Effector memory CD4-positive, alpha-beta T cell (primary cell): ENCODE data around the gene RPAP2.

Experiments
- DNase-seq, 3 donors: peaks; one replicate each; pipeline ENCODE4 v3.0.0-alpha.2; 2020
- H3K27ac ChIP-seq: 2 replicates; pipeline ENCODE4 v1.7.0; 2013; ENCODE audit warnings: mild to moderate bottlenecking, low read length, moderate library complexity; ENCODE audit not compliant: insufficient read depth, poor library complexity, severe bottlenecking
- H3K27me3 ChIP-seq: replicated peaks from 2 replicates; pipeline ENCODE4 v1.7.0; 2013; ENCODE audit warnings: mild to moderate bottlenecking, low read length; ENCODE audit not compliant: insufficient read depth, control insufficient read depth, poor library complexity, severe bottlenecking
- H3K36me3 ChIP-seq: 2 replicates; pipeline ENCODE4 v1.7.0; 2013; ENCODE audit warnings: mild to moderate bottlenecking, low read length, moderate library complexity; ENCODE audit not compliant: control insufficient read depth, insufficient read depth
- H3K4me1 ChIP-seq: 2 replicates; pipeline ENCODE4 v1.7.0; 2013; ENCODE audit warnings: low read length, mild to moderate bottlenecking; ENCODE audit not compliant: control insufficient read depth, insufficient read depth, poor library complexity, severe bottlenecking
- H3K4me3 ChIP-seq: 2 replicates; pipeline ENCODE4 v1.7.0; 2013; ENCODE audit warnings: low read length, low read depth, mild to moderate bottlenecking; ENCODE audit not compliant: insufficient read depth, poor library complexity, severe bottlenecking
- H3K9me3 ChIP-seq: 2 replicates; pipeline ENCODE4 v1.7.0; 2013; ENCODE audit warnings: mild to moderate bottlenecking, low read length, moderate library complexity; ENCODE audit not compliant: control insufficient read depth

Gene RPAP2

GRCh38 chr1:92291372-92291999 is 7.4 kb upstream of the RPAP2 start:
- Histone ChIP-seq H3K36me3 (no peaks in the 10 kb centered on the region), H3K9me3 (no peaks in the 10 kb centered on the region), H3K4me1 (no peaks in the 10 kb centered on the region), H3K4me3 (no peak overlapping the region), H3K27ac (no peak overlapping the region), H3K27me3 (no peaks in the 10 kb centered on the region)
- no peak for DNase-seq

- H3K9me3 ChIP-seq = no peaks in the 10 kb centered on the region
- DNase-seq = no peak
- no peaks in the 10 kb centered on the region for H3K36me3 ChIP-seq
- peak overlapping the region; percentile 88 for H3K27ac ChIP-seq
- peak overlapping the region; percentile 98 for H3K4me3 ChIP-seq
- H3K27me3 ChIP-seq = no peaks in the 10 kb centered on the region
- H3K4me1 ChIP-seq = peaks cover 5% of the 10 kb centered on the region
Measured at GRCh38 chr1:92298213-92298572, 666 bp upstream of the RPAP2 start.

GRCh38 chr1:92299477-92300150 is 755 bp downstream of the RPAP2 start:
- Histone ChIP-seq H3K36me3 (peaks cover 3% of the 10 kb centered on the region), H3K27me3 (no peaks in the 10 kb centered on the region), H3K9me3 (no peaks in the 10 kb centered on the region), H3K4me1 (peaks cover 5% of the 10 kb centered on the region), H3K4me3 (peak overlapping the region; percentile 98), H3K27ac (peak overlapping the region; percentile 88)
- DNase-seq = no peak

DNA sequence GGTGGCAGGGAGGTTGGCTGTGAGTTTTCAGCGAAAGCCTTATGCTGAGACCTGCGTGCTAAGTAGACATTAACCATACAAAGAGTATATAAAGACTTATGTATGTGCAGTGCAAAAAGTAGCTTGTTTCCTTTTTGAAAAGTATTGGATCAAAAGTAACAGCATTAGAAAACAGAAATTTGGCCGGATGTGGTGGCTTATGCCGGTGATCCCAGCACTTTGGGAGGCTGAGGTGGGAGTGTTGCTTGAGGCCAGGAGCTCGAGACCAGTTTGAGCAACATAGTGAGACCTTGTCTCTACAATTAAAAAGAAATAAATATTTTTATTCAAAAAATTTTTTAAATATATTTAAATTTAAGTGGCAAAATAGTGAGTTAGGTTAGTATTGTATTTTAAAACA is 2.2 kb downstream of the RPAP2 start:
- no peak overlapping the region for H3K4me3 ChIP-seq

DNA sequence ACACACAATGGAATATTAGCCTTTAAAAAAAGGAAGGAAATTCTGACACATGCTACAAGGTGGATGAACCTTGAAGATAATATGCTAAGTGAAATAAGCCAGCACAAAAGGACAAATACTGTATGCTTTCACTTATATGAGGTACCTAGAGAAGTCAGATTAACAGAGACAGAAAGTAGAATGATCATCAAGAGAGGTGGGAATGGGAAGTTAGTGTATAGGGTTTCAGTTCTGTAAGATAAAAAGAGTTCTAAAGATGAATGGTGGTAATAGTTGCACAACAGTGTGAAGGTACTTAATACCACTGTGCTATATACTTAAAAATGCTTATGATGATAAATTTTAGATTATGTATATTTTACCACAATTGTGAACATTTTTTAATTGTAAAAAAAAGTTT is 7.2 kb downstream of the RPAP2 start:
- DNase-seq = no peak

More for the DNA sequence above, 2.2 kb downstream of the RPAP2 start:
- Histone ChIP-seq H3K36me3 (peaks cover 14% of the 10 kb centered on the region), H3K27ac (no peak overlapping the region), H3K27me3 (no peaks in the 10 kb centered on the region), H3K9me3 (no peaks in the 10 kb centered on the region), H3K4me1 (peaks cover 5% of the 10 kb centered on the region)
- DNase-seq = no peak

DNA sequence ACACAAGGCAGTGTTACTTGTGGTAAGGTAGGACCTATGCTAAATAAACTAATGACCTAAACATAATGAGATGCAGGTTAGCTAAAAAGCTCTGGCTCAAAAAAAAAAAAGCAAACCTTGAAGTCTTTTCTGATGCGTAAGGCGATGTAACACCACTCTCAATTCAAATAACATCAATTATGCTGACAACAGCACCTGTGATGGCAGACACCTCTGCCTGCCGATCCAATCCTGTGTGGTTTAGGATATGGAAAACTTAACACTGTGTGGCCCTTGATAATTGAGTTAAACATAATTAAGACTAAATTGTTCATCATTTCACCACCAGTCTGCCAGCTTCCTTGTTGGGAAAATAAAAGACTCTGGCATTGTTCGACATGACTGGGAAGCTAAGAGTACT is 9.1 kb downstream of the RPAP2 start:
- Histone ChIP-seq H3K9me3 (no peaks in the 10 kb centered on the region), H3K4me1 (peaks cover 8% of the 10 kb centered on the region), H3K27ac (no peak overlapping the region), H3K4me3 (no peak overlapping the region), H3K36me3 (peaks cover 22% of the 10 kb centered on the region), H3K27me3 (no peaks in the 10 kb centered on the region)
- DNase-seq = no peak

More for the DNA sequence above, 7.2 kb downstream of the RPAP2 start:
- H3K9me3 ChIP-seq = no peaks in the 10 kb centered on the region
- no peaks in the 10 kb centered on the region for H3K27me3 ChIP-seq
- H3K4me3 ChIP-seq = no peak overlapping the region
- H3K4me1 ChIP-seq = no peaks in the 10 kb centered on the region
- H3K27ac ChIP-seq = no peak overlapping the region
- peaks cover 22% of the 10 kb centered on the region for H3K36me3 ChIP-seq

DNA sequence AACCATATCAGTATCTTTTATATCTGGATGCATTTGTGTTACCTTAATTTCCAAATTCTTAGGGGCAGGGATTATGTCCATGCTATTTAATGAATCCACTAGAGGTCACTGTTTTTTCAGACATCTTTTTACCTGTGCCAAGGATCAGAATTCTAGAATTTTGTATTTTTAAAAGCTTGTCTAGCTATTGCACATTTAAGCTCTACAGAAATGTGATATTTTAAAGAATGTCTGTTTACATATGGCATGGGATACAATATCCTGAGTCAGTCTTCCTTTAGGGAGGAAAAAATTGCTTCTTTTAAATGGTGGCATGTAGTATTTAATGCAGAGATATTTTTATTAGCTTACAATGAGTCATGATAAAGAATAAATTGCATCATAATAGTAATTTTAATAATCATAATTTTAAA is 11.3 kb downstream of the RPAP2 start:
- no peaks in the 10 kb centered on the region for H3K9me3 ChIP-seq
- no peaks in the 10 kb centered on the region for H3K27me3 ChIP-seq
- H3K27ac ChIP-seq = no peak overlapping the region
- no peak overlapping the region for H3K4me3 ChIP-seq
- peaks cover 16% of the 10 kb centered on the region for H3K36me3 ChIP-seq
- no peak for DNase-seq
- peaks cover 8% of the 10 kb centered on the region for H3K4me1 ChIP-seq

DNA sequence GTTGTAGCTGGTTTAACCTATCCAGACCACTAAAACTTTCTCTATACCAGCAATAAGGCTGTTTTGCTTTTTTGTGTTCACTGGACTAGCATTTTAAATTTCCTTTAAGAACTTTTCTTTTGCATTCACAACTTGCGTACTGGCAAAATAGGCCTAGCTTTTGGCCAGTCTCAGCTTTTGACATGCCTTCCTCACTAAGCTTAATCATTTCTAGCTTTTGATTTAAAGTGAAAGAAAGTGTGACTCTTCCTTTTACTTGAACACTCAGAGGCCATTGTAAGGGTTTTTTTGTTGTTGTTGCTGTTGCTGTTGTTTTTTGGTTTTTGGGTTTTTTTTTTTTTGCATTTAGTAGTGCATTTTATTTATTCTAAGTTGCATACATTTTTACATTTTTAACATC is 15.2 kb downstream of the RPAP2 start:
- no peak for DNase-seq
- Histone ChIP-seq H3K4me1 (peaks cover 35% of the 10 kb centered on the region), H3K27me3 (no peaks in the 10 kb centered on the region), H3K36me3 (no peaks in the 10 kb centered on the region), H3K27ac (no peak overlapping the region), H3K4me3 (no peak overlapping the region), H3K9me3 (no peaks in the 10 kb centered on the region)

DNA sequence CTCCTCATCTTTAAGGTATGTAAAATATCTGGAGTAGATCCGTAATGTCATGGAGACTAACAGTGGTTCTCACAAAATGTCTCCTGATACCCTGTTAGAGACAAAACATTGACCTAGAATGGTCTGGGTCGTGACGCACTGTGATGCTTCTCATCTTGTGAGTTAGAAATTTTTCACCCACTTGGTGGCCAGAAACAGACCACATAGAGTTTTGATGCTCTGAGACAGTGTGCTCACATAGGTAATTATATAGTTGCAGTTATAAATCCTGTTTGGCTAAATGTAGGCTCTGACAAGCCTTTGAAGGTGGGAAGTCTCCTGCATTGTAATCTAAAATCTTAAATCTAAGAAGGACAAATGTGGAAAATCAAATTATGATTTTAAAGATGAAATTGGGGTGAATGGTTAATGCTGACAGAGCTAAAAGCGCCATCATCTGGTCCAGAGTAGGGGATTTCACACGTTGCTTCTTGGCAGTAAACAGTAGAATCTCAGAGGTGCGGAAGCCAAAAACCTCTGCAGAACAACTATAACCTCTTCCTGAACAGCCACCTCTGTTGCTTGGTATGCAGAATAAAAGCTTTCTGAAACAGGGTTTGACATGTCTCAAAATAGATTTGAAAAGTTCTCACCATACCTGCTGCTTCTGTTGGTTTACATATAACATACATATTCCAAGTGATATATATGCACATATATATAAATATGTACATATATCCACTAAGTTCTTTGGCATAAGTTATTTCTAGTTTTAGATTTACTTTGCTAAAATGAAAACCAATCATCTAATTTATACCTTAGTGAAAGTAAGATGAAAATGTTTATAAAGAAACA is 17.1 kb downstream of the RPAP2 start:
- H3K27ac ChIP-seq = peak overlapping the region; percentile 55

More for the DNA sequence above, 17.1 kb downstream of the RPAP2 start:
- Histone ChIP-seq H3K4me3 (no peak overlapping the region), H3K27me3 (no peaks in the 10 kb centered on the region), H3K36me3 (no peaks in the 10 kb centered on the region), H3K4me1 (peaks cover 37% of the 10 kb centered on the region), H3K9me3 (no peaks in the 10 kb centered on the region)
- DNase-seq = peak; percentile 26 to 32 (median 26)
